ENCODE data around the gene SENP3. TPM values are rescaled to one million over a fixed set of nuclear protein-coding genes. Genes with fewer than 3 reads are reported as not detected.
A peak's percentile ranks its signal among the peaks of the same experiment; 100 is the strongest.

SENP3 gene
- total RNA-seq, 2 experiments from 2014 or later, result 50.8 to 53.2 TPM

- Mint-ChIP-seq H3K9me3 (no peaks in the 10 kb centered on the region), H3K27ac (peak within 1 kb of the TSS; percentile 95), H3K36me3 (peaks cover 62% of the 10 kb centered on the region), H3K4me3 (peak within 1 kb of the TSS; percentile 67), H3K4me1 (ENCODE audit: low read depth) (peaks cover 89% of the 10 kb centered on the region), H3K27me3 (no peaks in the 10 kb centered on the region)
- CTCF ChIA-PET, result interaction anchor here (1.0 to 3.1 kb wide), 4 partner anchors 10 to 143 kb away, joined by 3 to 21 read pairs (median 9); partner anchors contain the start of genes SENP3 and SOX15
- DNase-seq, result peak; percentile 88
- POLR2A ChIA-PET, result interaction anchor here (0.7 to 2.8 kb wide), 6 partner anchors 18 to 345 kb away, joined by 3 to 24 read pairs (median 4); partner anchors contain the start of genes ACAP1, DVL2, FXR2 and NEURL4
- intact Hi-C loops (cut with micrococcal nuclease), result no loop called here
Measured at GRCh38 chr17:7579001-7579833, 17.5 kb downstream of the SENP3 start, which contains the start of gene CD68. Gene CD68 (plus strand): TSS chr17:7579638. CDS start chr17:7579678, 40 bp downstream.

- H3K27ac Mint-ChIP-seq, result peak overlapping the region; percentile 95
- no peaks in the 10 kb centered on the region for H3K27me3 Mint-ChIP-seq
- H3K9me3 Mint-ChIP-seq, result no peaks in the 10 kb centered on the region
- POLR2A ChIA-PET, result interaction anchor here (1.0 to 2.8 kb wide), 7 partner anchors 8 to 251 kb away, joined by 3 to 24 read pairs (median 3); partner anchors contain the start of genes ACAP1, FXR2, NEURL4 and SENP3
- CTCF ChIA-PET, result interaction anchor here (0.6 to 3.1 kb wide), 5 partner anchors 9 to 143 kb away, joined by 3 to 21 read pairs (median 3); partner anchors contain the start of genes SENP3 and SOX15
- intact Hi-C loops (cut with micrococcal nuclease), result loop anchor here (5.0 kb wide), 1 partner anchor 257 kb away; no protein-coding TSS in a partner anchor
- DNase-seq, result peak; percentile 59
- H3K4me3 Mint-ChIP-seq, result peak overlapping the region; percentile 67
- peaks cover 56% of the 10 kb centered on the region for H3K36me3 Mint-ChIP-seq
- peaks cover 86% of the 10 kb centered on the region for H3K4me1 Mint-ChIP-seq (ENCODE audit: low read depth)
Measured at GRCh38 chr17:7579834-7580603, 18.3 kb downstream of the SENP3 start.

- no peaks in the 10 kb centered on the region for H3K27me3 Mint-ChIP-seq
- POLR2A ChIA-PET, result interaction anchor here (1.2 to 2.8 kb wide), 4 partner anchors 8 to 106 kb away, joined by 3 to 24 read pairs (median 3); partner anchors contain the start of genes FXR2, SOX15, TP53 and WRAP53
- H3K4me3 Mint-ChIP-seq, result peak overlapping the region; percentile 67
- peak overlapping the region; percentile 95 for H3K27ac Mint-ChIP-seq
- DNase-seq, result no peak
- CTCF ChIA-PET, result interaction anchor here (0.6 to 3.1 kb wide), 5 partner anchors 8 to 144 kb away, joined by 3 to 21 read pairs (median 3); partner anchors contain the start of genes SENP3 and SOX15
- H3K36me3 Mint-ChIP-seq, result peaks cover 48% of the 10 kb centered on the region
- no peaks in the 10 kb centered on the region for H3K9me3 Mint-ChIP-seq
- H3K4me1 Mint-ChIP-seq (ENCODE audit: low read depth), result peaks cover 83% of the 10 kb centered on the region
- intact Hi-C loops (cut with micrococcal nuclease), result loop anchor here (5.0 kb wide), 1 partner anchor 256 kb away; no protein-coding TSS in a partner anchor
Measured at GRCh38 chr17:7580604-7581575, 19.2 kb downstream of the SENP3 start.

GRCh38 chr17:7582396-7583252 lies 20.9 kb downstream of the SENP3 start:
- Mint-ChIP-seq H3K4me3 (peak overlapping the region; percentile 95), H3K27me3 (no peaks in the 10 kb centered on the region), H3K36me3 (peaks cover 32% of the 10 kb centered on the region), H3K9me3 (no peaks in the 10 kb centered on the region), H3K27ac (peak overlapping the region; percentile 100), H3K4me1 (ENCODE audit: low read depth) (peaks cover 66% of the 10 kb centered on the region)
- ChIA-PET CTCF (interaction anchor here (1.3 to 7.7 kb wide), 3 partner anchors 22 to 105 kb away, joined by 4 to 57 read pairs (median 30); partner anchors contain the start of genes FXR2, SENP3, TNFSF13 and TP53), POLR2A (interaction anchor here (0.9 to 3.8 kb wide), 10 partner anchors 9 to 269 kb away, joined by 3 to 61 read pairs (median 8); partner anchors contain the start of genes ACAP1, FXR2, POLR2A and TP53)
- intact Hi-C loops (cut with micrococcal nuclease), result loop anchor here (1.0 to 5.0 kb wide), 3 partner anchors 9 to 255 kb away; no protein-coding TSS in a partner anchor
- no peak for DNase-seq

DNA sequence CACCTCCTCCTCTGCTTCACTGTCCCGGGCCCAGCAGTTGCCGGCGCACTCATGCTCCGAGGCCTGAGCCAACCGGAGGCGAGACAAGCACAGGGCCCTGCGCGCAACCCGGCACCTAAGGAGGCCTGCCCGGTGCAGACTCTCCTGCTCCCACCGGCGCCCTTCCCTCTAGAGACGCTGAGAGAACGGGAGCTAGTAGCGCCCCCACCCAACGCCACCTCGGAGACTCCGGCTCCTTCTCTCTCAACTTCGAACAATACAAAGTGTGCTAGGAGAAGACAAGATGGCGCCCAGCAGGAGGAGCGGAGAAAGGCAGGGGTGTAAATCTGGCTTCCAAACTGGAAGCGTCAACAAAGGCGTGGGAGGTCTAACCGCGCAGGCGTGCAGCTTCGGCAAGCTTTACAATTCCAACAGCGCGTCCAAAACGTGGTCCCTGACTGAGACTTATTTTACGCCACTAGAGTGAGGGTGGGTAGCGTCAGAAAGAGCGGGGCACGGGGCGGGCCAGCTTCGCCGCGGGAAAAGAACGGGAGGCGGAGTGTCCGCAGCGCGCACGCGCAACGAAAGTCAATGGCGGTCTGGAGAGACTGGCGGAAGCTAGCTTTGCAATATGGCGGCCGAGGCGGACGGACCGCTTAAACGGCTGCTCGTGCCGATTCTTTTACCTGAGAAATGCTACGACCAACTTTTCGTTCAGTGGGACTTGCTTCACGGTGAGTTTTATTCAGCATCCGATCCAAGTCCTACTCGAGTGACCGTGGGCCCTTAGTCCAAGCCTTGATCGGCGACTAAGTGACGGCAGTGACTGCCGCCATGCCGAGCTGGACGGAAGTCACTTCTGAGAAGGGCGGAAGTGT lies 21.8 kb downstream of the SENP3 start, which contains the start of gene MPDU1:
TSS of gene MPDU1 (plus strand) at position 600 of the 857 bp plus-strand sequence. CDS start at position 611, 11 bp downstream.
- peak; percentile 98 for DNase-seq
- peak within 1 kb of the TSS; percentile 100 for H3K27ac Mint-ChIP-seq
- H3K36me3 Mint-ChIP-seq, result peaks cover 28% of the 10 kb centered on the region
- ChIA-PET CTCF (interaction anchor here (0.6 to 7.7 kb wide), 12 partner anchors 12 to 238 kb away, joined by 3 to 57 read pairs (median 4); partner anchors contain the start of genes ATP1B2, FXR2, KCTD11 and SAT2), POLR2A (interaction anchor here (0.5 to 3.8 kb wide), 21 partner anchors 9 to 537 kb away, joined by 3 to 61 read pairs (median 4); partner anchors contain the start of genes ACAP1, CNTROB, FXR2 and NEURL4)
- H3K4me3 Mint-ChIP-seq, result peak within 1 kb of the TSS; percentile 95
- intact Hi-C loops (cut with micrococcal nuclease), result loop anchor here (1.0 to 5.0 kb wide), 5 partner anchors 10 to 254 kb away; partner anchors contain the start of genes FXR2 and SENP3
- no peaks in the 10 kb centered on the region for H3K9me3 Mint-ChIP-seq
- H3K4me1 Mint-ChIP-seq (ENCODE audit: low read depth), result peaks cover 57% of the 10 kb centered on the region
- H3K27me3 Mint-ChIP-seq, result no peaks in the 10 kb centered on the region

GRCh38 chr17:7586673-7587419 lies 25.1 kb downstream of the SENP3 start:
- Mint-ChIP-seq H3K9me3 (no peaks in the 10 kb centered on the region), H3K36me3 (peaks cover 21% of the 10 kb centered on the region), H3K27me3 (no peaks in the 10 kb centered on the region), H3K27ac (no peak overlapping the region), H3K4me1 (ENCODE audit: low read depth) (peaks cover 27% of the 10 kb centered on the region), H3K4me3 (no peak overlapping the region)
- ChIA-PET CTCF (interaction anchor here (0.6 to 7.7 kb wide), 5 partner anchors 26 to 231 kb away, joined by 3 to 57 read pairs (median 5); partner anchors contain the start of genes SENP3, TNFSF13 and TP53), POLR2A (no interaction called here)
- intact Hi-C loops (cut with micrococcal nuclease), result no loop called here
- no peak for DNase-seq

- intact Hi-C loops (cut with micrococcal nuclease), result no loop called here
- no peaks in the 10 kb centered on the region for H3K9me3 Mint-ChIP-seq
- POLR2A ChIA-PET, result no interaction called here
- H3K27me3 Mint-ChIP-seq, result no peaks in the 10 kb centered on the region
- no peak overlapping the region for H3K27ac Mint-ChIP-seq
- H3K36me3 Mint-ChIP-seq, result peaks cover 21% of the 10 kb centered on the region
- CTCF ChIA-PET, result interaction anchor here (1.3 to 7.7 kb wide), 3 partner anchors 27 to 232 kb away, joined by 5 to 57 read pairs (median 7); partner anchors contain the start of genes SENP3, TNFSF13 and TP53
- DNase-seq, result no peak
- peaks cover 20% of the 10 kb centered on the region for H3K4me1 Mint-ChIP-seq (ENCODE audit: low read depth)
- H3K4me3 Mint-ChIP-seq, result no peak overlapping the region
Measured at GRCh38 chr17:7587420-7588151, 25.9 kb downstream of the SENP3 start.

DNA sequence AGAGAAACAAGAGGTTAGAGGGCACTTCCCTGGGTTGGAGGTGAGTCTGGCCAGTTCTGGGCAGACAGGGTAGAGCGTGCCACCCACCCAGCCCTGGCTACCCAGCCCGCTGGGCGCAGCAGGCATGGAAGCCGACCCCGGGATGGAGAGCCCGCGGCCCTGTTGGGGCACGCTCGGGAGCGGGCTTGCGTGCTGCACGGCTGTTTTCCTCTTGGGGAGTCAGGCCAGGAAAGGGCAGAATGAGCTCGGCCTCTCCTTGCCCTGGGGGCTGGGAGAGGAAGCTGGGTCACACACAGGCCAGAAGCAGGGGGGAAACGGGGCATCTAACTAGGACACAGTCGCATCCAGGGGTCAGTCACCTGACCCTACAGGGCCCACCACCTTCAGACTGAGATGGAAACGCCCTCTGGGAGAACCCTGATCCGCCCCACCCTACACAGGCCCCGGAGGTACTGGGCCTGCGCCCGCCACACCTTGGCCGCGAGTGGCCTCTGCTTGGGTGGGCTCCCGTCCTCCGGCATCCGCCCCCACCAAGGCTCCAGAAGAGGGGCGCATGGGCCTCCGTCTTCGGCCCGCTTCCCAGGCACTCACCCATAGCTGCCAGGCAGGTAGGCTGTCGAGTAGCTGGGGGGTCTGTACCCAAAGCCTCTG lies 27.0 kb downstream of the SENP3 start:
- peaks cover 30% of the 10 kb centered on the region for H3K36me3 Mint-ChIP-seq
- H3K4me1 Mint-ChIP-seq (ENCODE audit: low read depth), result peaks cover 11% of the 10 kb centered on the region
- no peaks in the 10 kb centered on the region for H3K9me3 Mint-ChIP-seq
- CTCF ChIA-PET, result interaction anchor here (0.7 to 7.7 kb wide), 20 partner anchors 9 to 308 kb away, joined by 3 to 57 read pairs (median 6); partner anchors contain the start of genes CD68, FXR2, SAT2 and SENP3
- POLR2A ChIA-PET, result interaction anchor here (1.2 to 1.6 kb wide), 4 partner anchors 8 to 104 kb away, joined by 3 to 9 read pairs (median 4); no protein-coding TSS in a partner anchor
- H3K27ac Mint-ChIP-seq, result no peak overlapping the region
- intact Hi-C loops (cut with micrococcal nuclease), result no loop called here
- no peak for DNase-seq
- no peaks in the 10 kb centered on the region for H3K27me3 Mint-ChIP-seq
- H3K4me3 Mint-ChIP-seq, result no peak overlapping the region
